Mesenchymal stem cell (in vitro differentiated cells and primary cell): ENCODE data around the gene ACBD6.
A peak's percentile ranks its signal among the peaks of the same experiment; 100 is the strongest.

Experiments
- DNase-seq: peaks from one replicate; pipeline ENCODE4 v3.0.0-alpha.2; 2013
- H2AFZ ChIP-seq: one replicate; pipeline ENCODE4 v1.6.1; 2013; ENCODE audit warnings: low read depth, mild to moderate bottlenecking, control low read depth, inconsistent platforms, low read length, moderate library complexity
- H2AK5ac ChIP-seq: 2 replicates; pipeline ENCODE4 v1.6.1; 2013; ENCODE audit warnings: low read length, moderate library complexity, mild to moderate bottlenecking, inconsistent platforms; ENCODE audit not compliant: severe bottlenecking
- H2BK120ac ChIP-seq: one replicate; pipeline ENCODE4 v1.6.1; 2013; ENCODE audit warnings: low read depth, mild to moderate bottlenecking, inconsistent platforms, low read length, moderate library complexity
- H2BK12ac ChIP-seq, 2 experiments: one replicate each; pipeline ENCODE4 v1.6.1; 2013; ENCODE audit warnings: inconsistent platforms in 2 of 2, low read length in 2 of 2, mild to moderate bottlenecking in 2 of 2, moderate library complexity in 2 of 2, control low read depth in 1 of 2
- H2BK15ac ChIP-seq: one replicate; pipeline ENCODE4 v1.6.1; 2013; ENCODE audit warnings: mild to moderate bottlenecking, low read depth, inconsistent platforms; ENCODE audit not compliant: poor library complexity, severe bottlenecking
- H2BK5ac ChIP-seq: 2 replicates; pipeline ENCODE4 v1.6.1; 2013; ENCODE audit warnings: low read depth, mild to moderate bottlenecking, low read length, control low read depth, inconsistent platforms; ENCODE audit not compliant: poor library complexity, severe bottlenecking
- H3K14ac ChIP-seq, 2 experiments: one replicate each; pipeline ENCODE4 v1.6.1; 2013; ENCODE audit warnings: inconsistent platforms in 2 of 2, low read length in 2 of 2, control low read depth in 1 of 2, mild to moderate bottlenecking in 1 of 2, moderate library complexity in 1 of 2
- H3K18ac ChIP-seq, 2 experiments: one replicate each; pipeline ENCODE4 v1.6.1; 2013; ENCODE audit warnings: inconsistent platforms in 2 of 2, low read length in 2 of 2, control low read depth in 1 of 2, low read depth in 1 of 2, mild to moderate bottlenecking in 1 of 2
- H3K23ac ChIP-seq, 2 experiments: one replicate each; pipeline ENCODE4 v1.6.1; 2013; ENCODE audit warnings: inconsistent platforms in 2 of 2, low read length in 2 of 2, mild to moderate bottlenecking in 2 of 2, moderate library complexity in 2 of 2, control low read depth in 1 of 2
- H3K27ac ChIP-seq: 2 replicates; pipeline ENCODE4 v1.5.1; 2013; ENCODE audit warnings: mild to moderate bottlenecking, moderate library complexity, low read length, control low read depth, inconsistent platforms; ENCODE audit not compliant: poor library complexity, severe bottlenecking
- H3K27me3 ChIP-seq, 2 experiments: 2 replicates each; pipeline versions ENCODE4 v1.6.1 to v1.7.0; 2013; ENCODE audit warnings: low read length in 2 of 2, mild to moderate bottlenecking in 2 of 2, moderate library complexity in 2 of 2, control low read depth in 1 of 2, inconsistent platforms in 1 of 2; ENCODE audit not compliant: control insufficient read depth in 1 of 2, insufficient read depth in 1 of 2
- H3K36me3 ChIP-seq, 2 experiments: 2 replicates each; pipeline versions ENCODE4 v1.6.1 to v1.7.0; 2013; ENCODE audit warnings: low read length in 2 of 2, control low read depth in 1 of 2, inconsistent platforms in 1 of 2, low read depth in 1 of 2, mild to moderate bottlenecking in 1 of 2; ENCODE audit not compliant: insufficient read depth in 2 of 2, control insufficient read depth in 1 of 2
- H3K4ac ChIP-seq, 2 experiments: one replicate each; pipeline ENCODE4 v1.6.1; 2013; ENCODE audit warnings: inconsistent platforms in 2 of 2, low read length in 2 of 2, mild to moderate bottlenecking in 2 of 2, moderate library complexity in 2 of 2, control low read depth in 1 of 2, low read depth in 1 of 2
- H3K4me1 ChIP-seq: 2 replicates; pipeline ENCODE4 v1.6.1; 2013; ENCODE audit warnings: low read depth, low read length, control low read depth; ENCODE audit not compliant: control insufficient read depth, insufficient read depth
- H3K4me2 ChIP-seq: 2 replicates; pipeline ENCODE4 v1.6.1; 2013; ENCODE audit warnings: low read length, mild to moderate bottlenecking, inconsistent platforms; ENCODE audit not compliant: poor library complexity, severe bottlenecking
- H3K4me3 ChIP-seq, 2 experiments: 2 replicates each; pipeline versions ENCODE4 v1.5.1 to v1.7.0; 2013; ENCODE audit warnings: low read length in 2 of 2, mild to moderate bottlenecking in 2 of 2, control low read depth in 1 of 2, low read depth in 1 of 2; ENCODE audit not compliant: insufficient read depth in 1 of 2
- H3K79me1 ChIP-seq: replicated peaks from 2 replicates; pipeline ENCODE4 v1.6.1; 2013; ENCODE audit warnings: mild to moderate bottlenecking, control low read depth, low read length, inconsistent platforms; ENCODE audit not compliant: poor library complexity, severe bottlenecking
- H3K9ac ChIP-seq: 2 replicates; pipeline ENCODE4 v1.7.0; 2013; ENCODE audit warnings: mild to moderate bottlenecking, low read length, moderate library complexity
- H3K9me3 ChIP-seq: 2 replicates; pipeline ENCODE4 v1.7.0; 2013; ENCODE audit warnings: mild to moderate bottlenecking, low read length; ENCODE audit not compliant: control insufficient read depth
- H4K8ac ChIP-seq: one replicate; pipeline ENCODE4 v1.6.1; 2013; ENCODE audit warnings: inconsistent platforms, mild to moderate bottlenecking, low read length, moderate library complexity
- H4K91ac ChIP-seq: one replicate; pipeline ENCODE4 v1.6.1; 2013; ENCODE audit warnings: mild to moderate bottlenecking, low read length, inconsistent platforms
- WGBS: methylation state at CpG from one replicate; pipeline ENCODE4 v1.1.7; 2013; ENCODE audit warnings: mixed read lengths; 5-methylcytosine and 5-hydroxymethylcytosine counted together

Gene ACBD6

DNA sequence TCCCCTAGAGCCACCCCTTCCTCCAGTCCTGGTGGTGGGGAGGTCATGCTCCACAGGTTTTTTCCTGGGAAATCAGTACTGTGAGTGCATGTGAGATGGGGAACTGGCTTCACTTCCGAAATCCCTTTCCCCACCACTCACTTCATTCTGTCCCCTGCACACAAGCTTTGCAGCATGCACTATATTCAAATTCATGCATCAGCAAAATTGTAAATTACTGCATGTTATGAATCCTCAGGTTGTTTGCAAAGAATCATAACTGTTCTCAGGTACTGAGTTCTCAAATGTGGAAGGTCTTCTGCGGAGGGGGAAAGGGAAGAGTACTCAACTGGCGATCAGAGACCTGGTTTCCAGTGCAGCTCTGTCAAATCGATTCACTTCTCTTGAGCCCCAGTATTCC is 230.0 kb downstream of the ACBD6 start:
- Histone ChIP-seq H2AK5ac (peak overlapping the region; percentile 37), H3K79me1 (no peaks in the 10 kb centered on the region), H3K27ac (no peak overlapping the region), H4K8ac (no peak overlapping the region), H3K4ac (no peak overlapping the region), H3K14ac (no peak overlapping the region), H3K9me3 (no peaks in the 10 kb centered on the region), H4K91ac (no peak overlapping the region), H3K4me3 (no peak overlapping the region), H3K18ac (no peak overlapping the region), H3K36me3 (peaks cover 14 to 34% of the 10 kb centered on the region in 2 experiments), H3K9ac (no peak overlapping the region), H3K4me2 (no peak overlapping the region), H2BK15ac (no peak overlapping the region), H2AFZ (no peak overlapping the region), H2BK120ac (no peak overlapping the region), H2BK5ac (no peak overlapping the region), H2BK12ac (no peak overlapping the region), H3K23ac (no peak overlapping the region), H3K27me3 (no peaks in the 10 kb centered on the region), H3K4me1 (peaks cover 19% of the 10 kb centered on the region)
- WGBS, result 97% methylated on average over 4 of the region's 4 CpGs
- DNase-seq, result no peak

GRCh38 chr1:180271272-180272255 is 230.8 kb downstream of the ACBD6 start:
- Histone ChIP-seq H3K14ac (no peak overlapping the region), H3K4ac (no peak overlapping the region), H2BK15ac (no peak overlapping the region), H3K23ac (no peak overlapping the region), H3K18ac (peak overlapping the region in 1 of 2 experiments; percentile 34), H2BK5ac (no peak overlapping the region), H3K27me3 (no peaks in the 10 kb centered on the region), H2AFZ (no peak overlapping the region), H3K4me2 (peak overlapping the region; percentile 5), H2AK5ac (peak overlapping the region; percentile 41), H3K27ac (no peak overlapping the region), H3K36me3 (peaks cover 14 to 31% of the 10 kb centered on the region in 2 experiments), H2BK120ac (no peak overlapping the region), H2BK12ac (no peak overlapping the region), H3K4me1 (peaks cover 19% of the 10 kb centered on the region), H3K9me3 (no peaks in the 10 kb centered on the region), H3K4me3 (no peak overlapping the region), H3K79me1 (no peaks in the 10 kb centered on the region), H3K9ac (no peak overlapping the region), H4K8ac (no peak overlapping the region), H4K91ac (no peak overlapping the region)
- WGBS, result 77% methylated on average over 23 of the region's 23 CpGs
- DNase-seq, result peak; percentile 72

DNA sequence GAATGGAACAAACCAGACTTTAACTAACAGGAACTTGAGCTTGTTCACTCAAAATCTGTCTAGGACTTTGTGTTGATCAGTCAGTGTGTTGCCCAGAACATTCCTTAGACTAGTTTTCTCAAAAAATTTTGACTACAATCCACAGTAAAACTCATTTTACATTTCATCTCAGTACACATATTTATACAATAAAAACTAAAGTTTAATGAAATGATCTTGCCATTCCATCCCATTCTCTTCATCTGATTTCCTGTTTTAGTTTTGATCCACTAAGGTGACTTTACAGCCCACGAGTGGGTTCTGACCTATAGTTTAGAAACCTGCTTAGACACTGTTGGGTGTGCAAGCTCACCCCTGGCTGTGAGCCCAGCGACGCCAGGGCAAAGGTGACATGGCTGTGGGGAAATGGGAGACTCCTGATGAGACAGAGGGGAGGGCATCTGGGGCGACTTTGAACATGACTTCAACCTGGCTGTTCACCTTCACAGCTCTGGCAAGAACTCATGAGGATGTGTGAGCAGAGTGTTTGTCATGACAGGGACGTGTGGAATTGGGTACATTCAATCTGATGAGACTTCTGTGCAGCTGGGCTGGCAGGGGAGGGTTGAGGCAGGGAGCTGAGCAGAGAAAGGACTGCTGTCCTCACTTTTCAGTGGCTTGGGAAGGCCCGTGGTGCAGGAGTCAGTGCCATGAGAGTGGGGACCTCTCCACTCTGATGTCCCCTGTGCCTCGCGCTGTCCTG is 231.7 kb downstream of the ACBD6 start:
- H3K4me2 ChIP-seq, result no peak overlapping the region
- peaks cover 0 to 4% of the 10 kb centered on the region in 2 experiments for H3K27me3 ChIP-seq
- H2AK5ac ChIP-seq, result peak overlapping the region; percentile 12
- H2BK12ac ChIP-seq, result no peak overlapping the region
- no peak for DNase-seq
- H3K23ac ChIP-seq, result no peak overlapping the region
- H3K4me3 ChIP-seq, result no peak overlapping the region
- no peak overlapping the region for H3K27ac ChIP-seq
- H2BK5ac ChIP-seq, result no peak overlapping the region
- no peaks in the 10 kb centered on the region for H3K9me3 ChIP-seq
- peak overlapping the region in 1 of 2 experiments; percentile 34 for H3K18ac ChIP-seq
- no peak overlapping the region for H2BK15ac ChIP-seq
- no peaks in the 10 kb centered on the region for H3K79me1 ChIP-seq
- H2AFZ ChIP-seq, result no peak overlapping the region
- peaks cover 21% of the 10 kb centered on the region for H3K4me1 ChIP-seq
- H4K91ac ChIP-seq, result no peak overlapping the region
- 82% methylated on average over 8 of the region's 8 CpGs for WGBS
- H4K8ac ChIP-seq, result no peak overlapping the region
- peaks cover 14 to 25% of the 10 kb centered on the region in 2 experiments for H3K36me3 ChIP-seq
- H3K14ac ChIP-seq, result no peak overlapping the region
- H2BK120ac ChIP-seq, result no peak overlapping the region
- no peak overlapping the region for H3K4ac ChIP-seq
- H3K9ac ChIP-seq, result no peak overlapping the region
